ENCODE measurements around the gene UPP2. TPM values are rescaled to one million over a fixed set of nuclear protein-coding genes. Genes with fewer than 3 reads are reported as not detected.

The UPP2 gene
- total and polyA plus RNA-seq, 2 of the 8 experiments (the other 6 are each of a cell fraction or from before 2014, with no cell fraction given), result not detected

DNA sequence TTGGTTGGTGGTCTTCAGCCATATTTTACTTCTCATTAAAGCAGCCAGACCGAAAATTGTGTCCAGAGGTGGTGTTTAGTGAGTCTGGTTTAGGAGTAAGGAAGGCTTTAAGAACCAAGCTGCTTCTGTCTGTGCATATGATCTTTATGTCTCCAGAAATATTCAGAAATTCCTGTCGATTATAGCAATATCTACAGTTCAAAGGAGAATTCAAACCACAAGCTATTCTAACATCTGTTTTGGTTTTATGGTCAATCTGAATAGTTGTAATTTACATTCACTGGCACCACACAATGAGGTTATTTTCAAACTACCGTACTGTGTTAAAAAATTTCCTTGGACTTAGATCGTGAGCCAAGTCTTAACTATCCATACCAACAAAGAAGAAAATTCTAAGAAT lies 11.3 kb downstream of the UPP2 start (continued):
- no peak for TF ChIP-seq EGR1 (IDR thresholded peaks at IDR 0.05; ENCODE audit: borderline replicate concordance, low read depth, low read length)
- TF ChIP-seq MAFK (IDR thresholded peaks at IDR 0.05; ENCODE audit: low read depth, low read length), result no peak
- TF ChIP-seq, protein P1, sequence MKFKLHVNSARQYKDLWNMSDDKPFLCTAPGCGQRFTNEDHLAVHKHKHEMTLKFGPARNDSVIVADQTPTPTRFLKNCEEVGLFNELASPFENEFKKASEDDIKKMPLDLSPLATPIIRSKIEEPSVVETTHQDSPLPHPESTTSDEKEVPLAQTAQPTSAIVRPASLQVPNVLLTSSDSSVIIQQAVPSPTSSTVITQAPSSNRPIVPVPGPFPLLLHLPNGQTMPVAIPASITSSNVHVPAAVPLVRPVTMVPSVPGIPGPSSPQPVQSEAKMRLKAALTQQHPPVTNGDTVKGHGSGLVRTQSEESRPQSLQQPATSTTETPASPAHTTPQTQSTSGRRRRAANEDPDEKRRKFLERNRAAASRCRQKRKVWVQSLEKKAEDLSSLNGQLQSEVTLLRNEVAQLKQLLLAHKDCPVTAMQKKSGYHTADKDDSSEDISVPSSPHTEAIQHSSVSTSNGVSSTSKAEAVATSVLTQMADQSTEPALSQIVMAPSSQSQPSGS (IDR thresholded peaks at IDR 0.05; ENCODE audit: low read length), result no peak
- TF ChIP-seq SIN3A (conservative IDR thresholded peaks at IDR 0.05 in 1 of 2, IDR thresholded peaks at IDR 0.05 in 1 of 2; ENCODE audit: low read depth in 1 of 2, low read length in 2 of 2), result no peak
- TF ChIP-seq PHF8 (conservative IDR thresholded peaks at IDR 0.05; ENCODE audit: low read depth, low read length), result no peak
